ENCODE data around the gene RNF144A. TPM values are rescaled to one million over a fixed set of nuclear protein-coding genes. Genes with fewer than 3 reads are reported as not detected.

The RNF144A gene
- total RNA-seq, 6 donors from 2014 or later: 9.9 to 20.7 (median 13.4) TPM

DNA sequence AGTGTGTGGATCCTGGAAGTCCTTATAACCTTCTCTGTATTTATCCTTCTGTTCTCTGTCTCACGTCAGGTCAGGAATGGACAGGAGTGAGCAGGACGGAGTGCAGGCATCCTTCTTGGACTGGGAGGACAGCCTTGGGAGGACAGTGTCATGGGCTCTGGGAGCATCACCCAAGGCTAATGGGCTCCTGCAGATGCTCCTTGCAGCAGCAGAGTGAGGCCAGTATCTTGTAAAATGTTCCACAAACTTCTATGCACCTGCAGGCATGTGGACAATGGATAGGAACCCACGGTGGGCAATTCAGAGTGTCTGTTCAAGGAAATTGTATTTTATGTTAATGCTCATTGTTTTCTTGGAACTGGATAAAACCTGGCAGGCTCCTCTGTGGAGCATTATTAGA is 176.2 kb downstream of the RNF144A start:
- ATAC-seq (ENCODE audit: low FRiP score in 2 of 2) (no peak), DNase-seq (no peak)
- H3K27me3 ChIP-seq: no peaks in the 10 kb centered on the region
- WGBS, 2 donors: 89 to 91% methylated on average over 3 of the region's 3 CpGs
- H3K4me1 ChIP-seq: peaks cover 5 to 9% (median 8%) of the 10 kb centered on the region in 4 donors
- no peak overlapping the region for H3K27ac ChIP-seq
- no peaks in the 10 kb centered on the region for H3K36me3 ChIP-seq
- TF ChIP-seq, protein P1, sequence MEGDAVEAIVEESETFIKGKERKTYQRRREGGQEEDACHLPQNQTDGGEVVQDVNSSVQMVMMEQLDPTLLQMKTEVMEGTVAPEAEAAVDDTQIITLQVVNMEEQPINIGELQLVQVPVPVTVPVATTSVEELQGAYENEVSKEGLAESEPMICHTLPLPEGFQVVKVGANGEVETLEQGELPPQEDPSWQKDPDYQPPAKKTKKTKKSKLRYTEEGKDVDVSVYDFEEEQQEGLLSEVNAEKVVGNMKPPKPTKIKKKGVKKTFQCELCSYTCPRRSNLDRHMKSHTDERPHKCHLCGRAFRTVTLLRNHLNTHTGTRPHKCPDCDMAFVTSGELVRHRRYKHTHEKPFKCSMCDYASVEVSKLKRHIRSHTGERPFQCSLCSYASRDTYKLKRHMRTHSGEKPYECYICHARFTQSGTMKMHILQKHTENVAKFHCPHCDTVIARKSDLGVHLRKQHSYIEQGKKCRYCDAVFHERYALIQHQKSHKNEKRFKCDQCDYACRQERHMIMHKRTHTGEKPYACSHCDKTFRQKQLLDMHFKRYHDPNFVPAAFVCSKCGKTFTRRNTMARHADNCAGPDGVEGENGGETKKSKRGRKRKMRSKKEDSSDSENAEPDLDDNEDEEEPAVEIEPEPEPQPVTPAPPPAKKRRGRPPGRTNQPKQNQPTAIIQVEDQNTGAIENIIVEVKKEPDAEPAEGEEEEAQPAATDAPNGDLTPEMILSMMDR (IDR thresholded peaks at IDR 0.05): no peak
- TF ChIP-seq POLR2A (IDR thresholded peaks at IDR 0.05): no peak
- no peak for TF ChIP-seq EP300 (IDR thresholded peaks at IDR 0.05)
- TF ChIP-seq POLR2AphosphoS5 (IDR thresholded peaks at IDR 0.05): no peak
- H3K4me3 ChIP-seq: no peak overlapping the region
- H3K9me3 ChIP-seq: no peaks in the 10 kb centered on the region

Other genes with a start within 250 kb of the RNF144A start
- gene CMPK2, start 51.5 kb upstream of the RNF144A start, total RNA-seq: 10 to 100 TPM; 18.0 to 37.2 (median 20.7) TPM
- gene RSAD2, start 39.6 kb upstream of the RNF144A start, total RNA-seq: 10 to 100 TPM in 5 of 6 donors, 1 to 10 TPM in 1; 8.4 to 20.0 (median 11.0) TPM